ENCODE data around the gene EMID1.

Gene EMID1

DNA sequence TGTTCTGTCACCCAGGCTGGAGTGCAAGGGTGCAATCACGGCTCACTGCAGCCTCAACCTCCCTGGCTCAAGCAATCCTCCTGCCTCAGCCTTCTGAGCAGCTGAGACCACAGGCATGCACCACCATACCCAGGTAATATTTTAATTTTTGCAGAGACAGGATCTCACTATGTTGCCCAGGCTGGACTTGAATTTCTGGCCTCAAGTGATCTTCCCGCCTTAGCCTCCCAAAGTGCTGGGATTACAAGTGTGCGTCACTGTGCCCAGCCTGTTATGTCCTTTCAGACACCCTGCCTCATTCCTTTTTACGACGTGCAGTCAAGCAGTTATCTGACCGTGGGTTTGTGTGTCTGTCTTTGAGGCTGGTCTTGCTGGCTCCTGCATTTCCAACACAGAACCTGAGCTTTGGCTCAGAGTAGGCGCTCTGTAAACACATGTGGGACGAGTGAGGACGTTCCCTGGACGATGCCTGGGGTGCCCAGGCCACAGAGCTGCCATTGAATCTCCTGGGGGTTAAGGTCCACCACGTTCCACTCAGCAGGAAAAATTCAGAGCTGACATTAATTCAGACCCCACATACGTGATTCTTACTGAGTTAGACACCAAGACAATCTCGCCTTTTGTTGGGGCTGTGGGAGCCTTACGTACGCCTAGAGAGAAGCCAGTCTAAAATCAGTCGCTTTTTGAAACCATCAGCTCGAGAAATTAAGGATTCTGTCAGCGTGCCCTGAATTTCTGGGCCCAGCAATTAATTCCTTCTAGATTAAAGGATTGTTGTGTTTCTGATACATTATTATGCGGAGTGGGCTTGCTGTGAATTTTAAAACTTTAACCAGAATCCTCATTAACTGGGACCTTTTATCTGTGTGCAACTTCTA, 21.5 kb upstream of the EMID1 start (continued):
- TF ChIP-seq ZNF416 (tag by site-specific recombination; IDR thresholded peaks at IDR 0.05) (no peak), ZNF426 (tag by site-specific recombination; IDR thresholded peaks at IDR 0.05) (no peak)

DNA sequence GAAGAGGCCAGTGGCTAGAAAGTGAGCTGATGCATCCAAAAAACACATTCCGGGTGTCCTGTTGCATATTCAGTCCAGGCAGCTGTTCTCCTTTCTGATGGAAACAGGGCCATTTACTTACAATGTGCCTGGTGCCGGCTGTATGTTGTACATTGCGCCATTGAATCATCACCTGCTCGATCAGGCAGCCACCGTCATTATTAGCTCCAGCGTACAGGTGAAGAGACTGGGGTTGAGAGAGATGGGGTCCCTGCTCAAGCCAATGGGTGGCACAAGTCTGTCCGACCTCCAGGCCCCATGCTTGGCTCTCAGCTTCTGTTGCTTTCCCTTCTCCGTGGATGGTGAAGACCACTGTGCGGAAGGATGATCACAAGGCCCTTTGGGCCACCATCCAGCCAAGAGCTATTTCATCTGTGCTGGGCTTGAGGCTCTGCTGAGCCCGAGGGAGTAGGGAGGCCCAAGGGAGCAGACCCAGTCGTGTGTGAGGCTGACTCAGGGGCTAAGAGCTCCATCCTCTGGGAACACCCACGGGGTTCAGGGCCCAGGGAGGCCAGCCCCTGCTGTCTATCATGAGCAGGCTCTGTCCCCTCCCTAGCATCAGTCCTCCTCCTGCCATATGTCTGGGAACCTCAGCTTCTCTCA, 20.7 kb upstream of the EMID1 start:
- Histone ChIP-seq H3K36me3 (ENCODE audit: control insufficient read depth in 2 of 2, insufficient read depth in 1 of 2, low read length in 2 of 2) (no peaks in the 10 kb centered on the region), H3K27ac (ENCODE audit: extremely low read depth, low read depth, low read length) (no peak overlapping the region), H3K4me3 (ENCODE audit: low read depth, low read length) (no peak overlapping the region), H3K4me1 (ENCODE audit: control insufficient read depth, insufficient read depth, low read length) (no peaks in the 10 kb centered on the region), H3K9me3 (ENCODE audit: control insufficient read depth, insufficient read depth, low read depth, low read length) (no peaks in the 10 kb centered on the region)
- ChIA-PET POLR2A (no interaction called here), CTCF (interaction anchor here (0.6 to 1.6 kb wide), 3 partner anchors 20 to 1914 kb away, joined by 3 to 5 read pairs (median 4); partner anchors contain the start of gene EMID1)
- TF ChIP-seq, protein P1, sequence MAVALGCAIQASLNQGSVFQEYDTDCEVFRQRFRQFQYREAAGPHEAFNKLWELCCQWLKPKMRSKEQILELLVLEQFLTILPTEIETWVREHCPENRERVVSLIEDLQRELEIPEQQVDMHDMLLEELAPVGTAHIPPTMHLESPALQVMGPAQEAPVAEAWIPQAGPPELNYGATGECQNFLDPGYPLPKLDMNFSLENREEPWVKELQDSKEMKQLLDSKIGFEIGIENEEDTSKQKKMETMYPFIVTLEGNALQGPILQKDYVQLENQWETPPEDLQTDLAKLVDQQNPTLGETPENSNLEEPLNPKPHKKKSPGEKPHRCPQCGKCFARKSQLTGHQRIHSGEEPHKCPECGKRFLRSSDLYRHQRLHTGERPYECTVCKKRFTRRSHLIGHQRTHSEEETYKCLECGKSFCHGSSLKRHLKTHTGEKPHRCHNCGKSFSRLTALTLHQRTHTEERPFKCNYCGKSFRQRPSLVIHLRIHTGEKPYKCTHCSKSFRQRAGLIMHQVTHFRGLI (tag by site-specific recombination; IDR thresholded peaks at IDR 0.05), result no peak
- TF ChIP-seq SCRT2 (tag by site-specific recombination; IDR thresholded peaks at IDR 0.05) (no peak), ZNF610 (tag by site-specific recombination; IDR thresholded peaks at IDR 0.05; ENCODE audit: borderline replicate concordance) (no peak)

DNA sequence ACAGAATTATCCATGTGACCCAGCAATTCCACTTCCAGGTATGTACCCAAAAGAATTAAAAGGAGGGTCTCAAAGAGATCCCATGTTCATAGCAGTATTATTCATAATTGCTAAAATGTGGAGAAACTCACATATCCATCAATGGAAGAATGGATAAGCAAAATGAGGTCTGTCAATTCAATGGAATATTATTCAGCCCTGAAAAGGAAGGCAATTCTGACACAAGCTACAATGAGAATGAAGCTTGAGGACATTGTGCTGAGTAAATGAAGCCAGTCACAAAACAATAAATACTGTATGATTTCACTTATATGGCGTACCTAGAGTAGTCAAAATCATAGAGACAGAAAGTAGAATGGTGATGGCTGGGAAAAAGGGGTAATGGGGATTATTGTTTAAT, 19.4 kb upstream of the EMID1 start:
- H3K9me3 ChIP-seq (ENCODE audit: control insufficient read depth, insufficient read depth, low read depth, low read length), result no peaks in the 10 kb centered on the region
- ChIA-PET POLR2A (no interaction called here), CTCF (interaction anchor here (1.6 kb wide), 2 partner anchors 19 to 59 kb away, joined by 4 to 5 read pairs; partner anchors contain the start of gene EMID1)
- H3K27ac ChIP-seq (ENCODE audit: extremely low read depth, low read depth, low read length), result no peak overlapping the region
- H3K4me1 ChIP-seq (ENCODE audit: control insufficient read depth, insufficient read depth, low read length), result no peaks in the 10 kb centered on the region
- no peaks in the 10 kb centered on the region for H3K36me3 ChIP-seq (ENCODE audit: control insufficient read depth in 2 of 2, insufficient read depth in 1 of 2, low read length in 2 of 2)
- H3K4me3 ChIP-seq (ENCODE audit: low read depth, low read length), result no peak overlapping the region
- TF ChIP-seq ZEB2 (tag by site-specific recombination; IDR thresholded peaks at IDR 0.05) (no peak), ZNF146 (tag by site-specific recombination; IDR thresholded peaks at IDR 0.05) (peak; percentile 96)

DNA sequence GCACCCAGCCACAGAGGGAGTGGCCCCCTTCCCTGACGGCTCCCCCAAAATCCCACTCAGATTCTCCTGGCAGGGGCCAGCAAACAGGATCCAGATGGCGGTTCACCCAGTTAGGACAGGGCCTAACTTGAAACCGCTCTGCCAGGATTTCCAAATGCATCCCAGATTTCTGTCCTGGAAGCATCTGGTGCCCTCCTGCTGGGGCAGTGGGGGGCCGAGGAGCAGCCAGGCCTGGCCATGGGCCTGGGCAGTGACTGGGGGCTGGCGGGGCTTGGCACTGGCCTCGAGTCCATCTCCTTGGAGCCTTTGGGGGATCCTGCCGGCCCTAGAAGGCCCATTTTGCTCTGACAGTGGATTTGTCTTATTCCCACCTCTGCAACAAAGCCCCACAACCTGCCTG, 17.9 kb upstream of the EMID1 start:
- no peak overlapping the region for H3K4me3 ChIP-seq (ENCODE audit: low read depth, low read length)
- H3K4me1 ChIP-seq (ENCODE audit: control insufficient read depth, insufficient read depth, low read length), result no peaks in the 10 kb centered on the region
- ChIA-PET POLR2A (no interaction called here), CTCF (interaction anchor here (0.6 kb wide), 1 partner anchor 58 kb away, joined by 3 read pairs; no protein-coding TSS in a partner anchor)
- TF ChIP-seq ZNF530 (tag by site-specific recombination; IDR thresholded peaks at IDR 0.05; ENCODE audit: low read depth) (no peak), ZIC2 (tag by site-specific recombination; IDR thresholded peaks at IDR 0.05) (0 out of 2 replicates have a peak, but pooled peaks have one; percentile 11)
- no peaks in the 10 kb centered on the region for H3K9me3 ChIP-seq (ENCODE audit: control insufficient read depth, insufficient read depth, low read depth, low read length)
- no peaks in the 10 kb centered on the region for H3K36me3 ChIP-seq (ENCODE audit: control insufficient read depth in 2 of 2, insufficient read depth in 1 of 2, low read length in 2 of 2)
- H3K27ac ChIP-seq (ENCODE audit: extremely low read depth, low read depth, low read length), result no peak overlapping the region

DNA sequence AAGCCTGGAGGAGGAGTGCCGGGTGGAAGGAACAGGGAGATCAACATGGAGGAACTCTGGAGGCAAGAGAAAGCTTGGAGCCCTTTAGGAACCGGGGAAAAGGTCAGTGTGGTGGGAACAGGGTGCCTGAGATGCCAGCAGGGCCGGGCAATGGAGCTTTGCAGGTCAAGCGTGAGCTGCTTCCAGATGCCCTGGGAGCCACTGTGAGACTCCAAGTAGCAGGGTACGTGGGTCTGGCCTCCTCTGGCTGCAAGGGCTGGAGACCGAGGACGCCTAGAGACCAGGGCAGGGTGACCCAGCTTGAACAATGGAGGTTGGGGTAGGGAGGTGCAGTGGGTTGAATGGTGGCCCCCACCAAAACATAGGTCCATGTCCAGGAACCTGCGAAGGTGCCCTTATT, 15.6 kb upstream of the EMID1 start:
- H3K4me3 ChIP-seq (ENCODE audit: low read depth, low read length), result no peak overlapping the region
- H3K36me3 ChIP-seq (ENCODE audit: control insufficient read depth in 2 of 2, insufficient read depth in 1 of 2, low read length in 2 of 2), result no peaks in the 10 kb centered on the region
- POLR2A ChIA-PET, result interaction anchor here (0.7 kb wide), 2 partner anchors 10 to 53 kb away, joined by 4 read pairs; no protein-coding TSS in a partner anchor
- CTCF ChIA-PET, result interaction anchor here (1.3 kb wide), 1 partner anchor 55 kb away, joined by 4 read pairs; no protein-coding TSS in a partner anchor
- no peaks in the 10 kb centered on the region for H3K9me3 ChIP-seq (ENCODE audit: control insufficient read depth, insufficient read depth, low read depth, low read length)
- H3K4me1 ChIP-seq (ENCODE audit: control insufficient read depth, insufficient read depth, low read length), result no peaks in the 10 kb centered on the region
- no peak overlapping the region for H3K27ac ChIP-seq (ENCODE audit: extremely low read depth, low read depth, low read length)
- no peak for TF ChIP-seq ZNF133 (tag by site-specific recombination; IDR thresholded peaks at IDR 0.05)
- TF ChIP-seq, protein P2, sequence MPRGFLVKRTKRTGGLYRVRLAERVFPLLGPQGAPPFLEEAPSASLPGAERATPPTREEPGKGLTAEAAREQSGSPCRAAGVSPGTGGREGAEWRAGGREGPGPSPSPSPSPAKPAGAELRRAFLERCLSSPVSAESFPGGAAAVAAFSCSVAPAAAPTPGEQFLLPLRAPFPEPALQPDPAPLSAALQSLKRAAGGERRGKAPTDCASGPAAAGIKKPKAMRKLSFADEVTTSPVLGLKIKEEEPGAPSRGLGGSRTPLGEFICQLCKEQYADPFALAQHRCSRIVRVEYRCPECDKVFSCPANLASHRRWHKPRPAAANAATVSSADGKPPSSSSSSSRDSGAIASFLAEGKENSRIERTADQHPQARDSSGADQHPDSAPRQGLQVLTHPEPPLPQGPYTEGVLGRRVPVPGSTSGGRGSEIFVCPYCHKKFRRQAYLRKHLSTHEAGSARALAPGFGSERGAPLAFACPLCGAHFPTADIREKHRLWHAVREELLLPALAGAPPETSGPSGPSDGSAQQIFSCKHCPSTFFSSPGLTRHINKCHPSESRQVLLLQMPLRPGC (tag by site-specific recombination; IDR thresholded peaks at IDR 0.05), result no peak
- TF ChIP-seq SP7 (tag by site-specific recombination; IDR thresholded peaks at IDR 0.05), result no peak
- no peak for TF ChIP-seq GLI4 (tag by site-specific recombination; IDR thresholded peaks at IDR 0.05)
- TF ChIP-seq, protein P3, sequence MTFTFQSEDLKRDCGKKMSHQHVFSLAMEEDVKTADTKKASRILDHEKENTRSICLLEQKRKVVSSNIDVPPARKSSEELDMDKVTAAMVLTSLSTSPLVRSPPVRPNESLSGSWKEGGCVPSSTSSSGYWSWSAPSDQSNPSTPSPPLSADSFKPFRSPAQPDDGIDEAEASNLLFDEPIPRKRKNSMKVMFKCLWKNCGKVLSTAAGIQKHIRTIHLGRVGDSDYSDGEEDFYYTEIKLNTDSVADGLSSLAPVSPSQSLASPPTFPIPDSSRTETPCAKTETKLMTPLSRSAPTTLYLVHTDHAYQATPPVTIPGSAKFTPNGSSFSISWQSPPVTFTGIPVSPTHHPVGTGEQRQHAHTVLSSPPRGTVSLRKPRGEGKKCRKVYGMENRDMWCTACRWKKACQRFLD (tag by site-specific recombination; IDR thresholded peaks at IDR 0.05), result no peak
- TF ChIP-seq ZNF610 (tag by site-specific recombination; IDR thresholded peaks at IDR 0.05; ENCODE audit: borderline replicate concordance), result no peak
- no peak for TF ChIP-seq ZNF211 (tag by site-specific recombination; IDR thresholded peaks at IDR 0.05; ENCODE audit: low read depth)
- no peak for TF ChIP-seq ZNF776 (tag by site-specific recombination; IDR thresholded peaks at IDR 0.05; ENCODE audit: borderline replicate concordance)
- TF ChIP-seq, protein P4, sequence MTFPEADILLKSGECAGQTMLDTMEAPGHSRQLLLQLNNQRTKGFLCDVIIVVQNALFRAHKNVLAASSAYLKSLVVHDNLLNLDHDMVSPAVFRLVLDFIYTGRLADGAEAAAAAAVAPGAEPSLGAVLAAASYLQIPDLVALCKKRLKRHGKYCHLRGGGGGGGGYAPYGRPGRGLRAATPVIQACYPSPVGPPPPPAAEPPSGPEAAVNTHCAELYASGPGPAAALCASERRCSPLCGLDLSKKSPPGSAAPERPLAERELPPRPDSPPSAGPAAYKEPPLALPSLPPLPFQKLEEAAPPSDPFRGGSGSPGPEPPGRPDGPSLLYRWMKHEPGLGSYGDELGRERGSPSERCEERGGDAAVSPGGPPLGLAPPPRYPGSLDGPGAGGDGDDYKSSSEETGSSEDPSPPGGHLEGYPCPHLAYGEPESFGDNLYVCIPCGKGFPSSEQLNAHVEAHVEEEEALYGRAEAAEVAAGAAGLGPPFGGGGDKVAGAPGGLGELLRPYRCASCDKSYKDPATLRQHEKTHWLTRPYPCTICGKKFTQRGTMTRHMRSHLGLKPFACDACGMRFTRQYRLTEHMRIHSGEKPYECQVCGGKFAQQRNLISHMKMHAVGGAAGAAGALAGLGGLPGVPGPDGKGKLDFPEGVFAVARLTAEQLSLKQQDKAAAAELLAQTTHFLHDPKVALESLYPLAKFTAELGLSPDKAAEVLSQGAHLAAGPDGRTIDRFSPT (tag by site-specific recombination; IDR thresholded peaks at IDR 0.05), result no peak
